HCT116 (cell line): Measurements from ENCODE around the gene FAM241A. TPM values are rescaled to one million over a fixed set of nuclear protein-coding genes. Genes with fewer than 3 reads are reported as not detected.

Experiments
- ATAC-seq: fragments of 200-7000 bp; cut with Tn5 transposase; 2 replicates; pipeline ENCODE4 v1.9.1; 2020; ENCODE audit warnings: mild to moderate bottlenecking, moderate library complexity
- BruUV-seq: library from RNA; stranded (reverse); fragments of 400-500 nt; replicated peaks from 2 replicates; lab custom pipeline; 2021; lab: Mats Ljungman, UMichigan
- CTCF ChIA-PET: fragments of 300-600 bp; sonication (Branson Sonifier 250); formaldehyde crosslinking; loops from one replicate; lab custom pipeline; 2021; ENCODE audit warnings: antibody characterized with exemption; lab: Charles Lee
- POLR2A ChIA-PET: fragments of 300-600, 350-600 bp; sonication (Branson Sonifier 250); formaldehyde crosslinking; loops from one replicate; lab custom pipeline; 2021; ENCODE audit warnings: antibody characterized with exemption; lab: Charles Lee
- RAD21 ChIA-PET, 2 experiments: fragments of 300-600 bp; sonication (Branson Sonifier 250); formaldehyde crosslinking; loops; one replicate each; lab custom pipeline; 2023; ENCODE audit warnings: low total read pairs in 2 of 2; ENCODE audit not compliant: uncharacterized antibody in 2 of 2, unreplicated experiment in 2 of 2, low non-redundant PET in 1 of 2; lab: Charles Lee
- DNase-seq: peaks from one replicate; pipeline ENCODE4 v3.0.0-alpha.2; 2010; ENCODE audit warnings: low read depth, low spot score
- H2AFZ ChIP-seq: fragments of 200-600 bp; shearing (Covaris generic), sonication (generic); 2 replicates; pipeline ENCODE4 v1.6.1; 2017; ENCODE audit warnings: low read depth, mixed run types, mixed read lengths, antibody characterized with exemption, low read length; ENCODE audit not compliant: poor library complexity, severe bottlenecking
- H3K27ac ChIP-seq: 2 replicates; pipeline ENCODE4 v1.5.1; 2012; ENCODE audit warnings: low read depth, low read length
- H3K27me3 ChIP-seq: fragments of 200-600 bp; sonication (generic); 2 replicates; pipeline ENCODE4 v1.6.1; 2016; ENCODE audit warnings: mixed run types, low read length, mixed read lengths; ENCODE audit not compliant: insufficient read depth
- H3K36me3 ChIP-seq, 2 experiments: fragments of 200-500 bp in 1 of 2; fragments of 200-600 bp in 1 of 2; sonication (Bioruptor generic) in 1 of 2; sonication (generic) in 1 of 2; 2 replicates each; pipeline versions ENCODE4 v1.5.1 to v1.6.1; 2014 to 2016; ENCODE audit warnings: low read length in 2 of 2, inconsistent platforms in 1 of 2, mixed read lengths in 1 of 2, mixed run types in 1 of 2; ENCODE audit not compliant: insufficient read depth in 2 of 2, control insufficient read depth in 1 of 2
- H3K4me1 ChIP-seq, 2 experiments: fragments of 200-600 bp in 1 of 2; sonication (generic) in 1 of 2; 2 replicates each; pipeline versions ENCODE4 v1.5.1 to v1.6.1; 2012 to 2017; ENCODE audit warnings: low read length in 2 of 2, inconsistent platforms in 1 of 2, mild to moderate bottlenecking in 1 of 2, mixed read lengths in 1 of 2, mixed run types in 1 of 2, moderate library complexity in 1 of 2; ENCODE audit not compliant: insufficient read depth in 2 of 2, control insufficient read depth in 1 of 2
- H3K4me2 ChIP-seq: fragments of 200-600 bp; sonication (generic); 2 replicates; pipeline ENCODE4 v1.6.1; 2017; ENCODE audit warnings: mixed run types, low read length, mixed read lengths
- H3K4me3 ChIP-seq, 2 experiments: fragments of 200-600 bp in 1 of 2; sonication (generic) in 1 of 2; replicated peaks in 1 of 2; 2 replicates each; pipeline ENCODE4 v1.5.1; 2011 to 2016; ENCODE audit warnings: low read length in 2 of 2, control low read depth in 1 of 2, low read depth in 1 of 2, mild to moderate bottlenecking in 1 of 2, mixed read lengths in 1 of 2, mixed run types in 1 of 2
- H3K79me2 ChIP-seq: fragments of 200-600 bp; sonication (generic); 2 replicates; pipeline ENCODE4 v1.6.1; 2017; ENCODE audit warnings: mild to moderate bottlenecking, mixed run types, low read length, moderate library complexity, mixed read lengths; ENCODE audit not compliant: insufficient read depth
- H3K9ac ChIP-seq: fragments of 200-600 bp; sonication (generic); 2 replicates; pipeline ENCODE4 v1.6.1; 2016; ENCODE audit warnings: low read length, mixed read lengths
- H3K9me2 ChIP-seq: fragments of 200-600 bp; sonication (generic), shearing (Covaris generic); 2 replicates; pipeline ENCODE4 v1.6.1; 2017; ENCODE audit warnings: mixed run types, mild to moderate bottlenecking, moderate library complexity; ENCODE audit not compliant: insufficient read depth
- H3K9me3 ChIP-seq, 2 experiments: fragments of 200-500 bp in 1 of 2; fragments of 200-600 bp in 1 of 2; sonication (Bioruptor generic) in 1 of 2; sonication (generic) in 1 of 2; 2 replicates each; pipeline ENCODE4 v1.6.1; 2014 to 2017; ENCODE audit warnings: low read length in 2 of 2, mixed read lengths in 2 of 2, inconsistent platforms in 1 of 2, low read depth in 1 of 2, mild to moderate bottlenecking in 1 of 2, mixed run types in 1 of 2, moderate library complexity in 1 of 2; ENCODE audit not compliant: control insufficient read depth in 1 of 2, insufficient read depth in 1 of 2
- H4K20me1 ChIP-seq: fragments of 200-600 bp; sonication (generic), shearing (Covaris generic); 2 replicates; pipeline ENCODE4 v1.6.1; 2017; ENCODE audit warnings: mixed run types, mild to moderate bottlenecking, moderate library complexity; ENCODE audit not compliant: insufficient read depth
- CBX3 ChIP-seq: IDR thresholded peaks from 2 replicates; pipeline ENCODE4 v1.6.1; 2012; ENCODE audit warnings: low read depth
- CEBPB ChIP-seq: IDR thresholded peaks from 2 replicates; pipeline ENCODE4 v1.6.1; 2012; ENCODE audit warnings: low read depth
- EGR1 ChIP-seq: IDR thresholded peaks from 2 replicates; pipeline ENCODE4 v1.6.1; 2012; ENCODE audit warnings: low read depth
- ELF1 ChIP-seq: IDR thresholded peaks from 2 replicates; pipeline ENCODE4 v1.6.1; 2012; ENCODE audit warnings: low read depth, borderline replicate concordance
- EZH2 ChIP-seq: fragments of 200-600 bp; sonication (generic); IDR thresholded peaks from 2 replicates; pipeline ENCODE4 v1.6.1; 2017; ENCODE audit warnings: antibody characterized with exemption, mixed run types
- FOSL1 ChIP-seq: IDR thresholded peaks from 2 replicates; pipeline ENCODE4 v1.6.1; 2012; ENCODE audit warnings: low read depth
- JUND ChIP-seq: IDR thresholded peaks from 2 replicates; pipeline ENCODE4 v1.6.1; 2012
- POLR2A ChIP-seq: IDR thresholded peaks from 2 replicates; pipeline ENCODE4 v1.7.0; 2011; ENCODE audit warnings: borderline replicate concordance; ENCODE audit not compliant: insufficient read depth, insufficient read length; ENCODE audit errors: extremely low read depth
- POLR2AphosphoS5 ChIP-seq: IDR thresholded peaks from 2 replicates; pipeline ENCODE4 v1.6.1; 2011; ENCODE audit warnings: mild to moderate bottlenecking, low read depth, low read length, moderate library complexity
- RAD21 ChIP-seq: IDR thresholded peaks from 2 replicates; pipeline ENCODE4 v1.6.1; 2012; ENCODE audit warnings: low read depth, mild to moderate bottlenecking
- SIN3A ChIP-seq: IDR thresholded peaks from 2 replicates; pipeline ENCODE4 v1.6.1; 2012; ENCODE audit warnings: low read depth
- SP1 ChIP-seq: IDR thresholded peaks from 2 replicates; pipeline ENCODE4 v1.6.1; 2012; ENCODE audit warnings: low read depth
- SRF ChIP-seq: IDR thresholded peaks from 2 replicates; pipeline ENCODE4 v1.6.1; 2012; ENCODE audit warnings: low read depth
- ZFX ChIP-seq: fragments of 450-650 bp; IDR thresholded peaks from 2 replicates; pipeline ENCODE4 v1.6.1; 2017
- ZNF274 ChIP-seq: fragments of 200-500 bp; sonication (Bioruptor generic); IDR thresholded peaks from 2 replicates; pipeline ENCODE4 v1.6.1; 2014; ENCODE audit warnings: mild to moderate bottlenecking, low read depth, low read length, inconsistent platforms
- intact Hi-C: fragments of 100-400 bp; cut with micrococcal nuclease; formaldehyde crosslinking; loops from 2 replicates; pipeline ENCODE4 v1.10.0; 2022
- total RNA-seq: library from RNA; stranded (reverse); gene quantifications from one replicate; pipeline ENCODE4 v1.2.1, GENCODE V29; 2021; ENCODE audit not compliant: unreplicated experiment
- TF ChIP-seq, protein P1 (sequence below): IDR thresholded peaks from 2 replicates; pipeline ENCODE4 v1.6.1; 2011; ENCODE audit warnings: mild to moderate bottlenecking, low read length, moderate library complexity; ENCODE audit not compliant: insufficient replicate concordance; ENCODE audit errors: extremely low read depth
- TF ChIP-seq, protein P2 (sequence below): IDR thresholded peaks from 2 replicates; pipeline ENCODE4 v1.6.1; 2012
- TF ChIP-seq, protein P3 (sequence below), 3 experiments: fragments of 200-600 bp in 1 of 3; sonication (generic) in 1 of 3; IDR thresholded peaks in 2 of 3; conservative IDR thresholded peaks in 1 of 3; 2 replicates each; pipeline ENCODE4 v1.5.1; 2012 to 2017; ENCODE audit warnings: low read depth in 2 of 3, low read length in 2 of 3, antibody characterized with exemption in 1 of 3, borderline replicate concordance in 1 of 3, control low read depth in 1 of 3, mild to moderate bottlenecking in 1 of 3, mixed read lengths in 1 of 3, mixed run types in 1 of 3, moderate library complexity in 1 of 3; ENCODE audit not compliant: insufficient read depth in 1 of 3
- TF ChIP-seq, protein P4 (sequence below): IDR thresholded peaks from 2 replicates; pipeline ENCODE4 v1.6.1; 2012

Gene FAM241A
- total RNA-seq, 1 experiment from 2014 or later: 4.5 TPM

DNA sequence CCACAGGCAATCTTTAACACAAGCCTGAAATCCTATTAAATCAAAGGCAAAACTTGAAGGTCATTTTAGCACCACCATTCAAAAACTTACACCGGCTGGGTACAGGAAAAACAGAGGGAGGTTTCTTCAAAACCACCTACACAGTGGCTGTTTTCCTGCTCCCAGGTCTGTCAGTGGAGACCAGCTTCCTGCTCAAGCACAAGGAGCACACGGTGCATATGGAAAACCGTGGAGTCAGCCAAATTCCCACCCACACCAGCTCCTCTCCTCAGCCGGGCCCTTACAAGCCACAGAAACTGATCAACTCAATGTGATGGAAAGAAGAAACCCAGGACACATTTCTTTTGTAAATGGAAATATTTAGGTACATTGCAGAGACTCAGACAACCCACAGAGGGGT, 14.3 kb upstream of the FAM241A start (continued):
- TF ChIP-seq ELF1 (no peak), RAD21 (no peak), JUND (no peak), POLR2A (no peak), SP1 (no peak)

DNA sequence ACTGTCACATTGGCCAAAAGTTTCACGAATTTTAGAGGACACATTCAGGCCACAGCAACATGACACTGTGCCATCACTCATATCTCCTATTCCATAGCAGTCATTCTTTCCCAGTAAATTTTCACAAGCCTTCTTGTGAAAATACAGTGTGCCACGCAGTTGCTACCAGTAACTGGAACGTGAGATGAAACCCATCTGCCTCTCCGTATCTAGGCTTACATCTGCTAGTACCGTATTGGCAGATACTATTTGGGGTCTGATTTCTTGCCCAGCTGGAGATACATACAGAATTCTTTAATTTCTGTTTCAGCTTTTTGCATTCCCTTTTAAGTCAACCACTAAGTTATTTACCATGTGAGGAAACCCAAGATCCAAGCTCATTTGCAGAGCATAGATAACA, 8.7 kb upstream of the FAM241A start:
- no TSS peak for BruUV-seq
- Histone ChIP-seq H2AFZ (no peak overlapping the region), H3K36me3 (no peaks in the 10 kb centered on the region), H3K9ac (no peak overlapping the region), H3K9me2 (no peaks in the 10 kb centered on the region), H3K4me1 (no peaks in the 10 kb centered on the region), H3K79me2 (no peaks in the 10 kb centered on the region), H3K27ac (no peak overlapping the region), H3K4me2 (no peak overlapping the region), H3K9me3 (no peaks in the 10 kb centered on the region), H3K4me3 (no peak overlapping the region), H4K20me1 (no peaks in the 10 kb centered on the region), H3K27me3 (no peaks in the 10 kb centered on the region)
- no peak for TF ChIP-seq POLR2AphosphoS5
- no peak for TF ChIP-seq SIN3A
- TF ChIP-seq SRF: no peak
- no peak for TF ChIP-seq EZH2
- TF ChIP-seq, protein P1, sequence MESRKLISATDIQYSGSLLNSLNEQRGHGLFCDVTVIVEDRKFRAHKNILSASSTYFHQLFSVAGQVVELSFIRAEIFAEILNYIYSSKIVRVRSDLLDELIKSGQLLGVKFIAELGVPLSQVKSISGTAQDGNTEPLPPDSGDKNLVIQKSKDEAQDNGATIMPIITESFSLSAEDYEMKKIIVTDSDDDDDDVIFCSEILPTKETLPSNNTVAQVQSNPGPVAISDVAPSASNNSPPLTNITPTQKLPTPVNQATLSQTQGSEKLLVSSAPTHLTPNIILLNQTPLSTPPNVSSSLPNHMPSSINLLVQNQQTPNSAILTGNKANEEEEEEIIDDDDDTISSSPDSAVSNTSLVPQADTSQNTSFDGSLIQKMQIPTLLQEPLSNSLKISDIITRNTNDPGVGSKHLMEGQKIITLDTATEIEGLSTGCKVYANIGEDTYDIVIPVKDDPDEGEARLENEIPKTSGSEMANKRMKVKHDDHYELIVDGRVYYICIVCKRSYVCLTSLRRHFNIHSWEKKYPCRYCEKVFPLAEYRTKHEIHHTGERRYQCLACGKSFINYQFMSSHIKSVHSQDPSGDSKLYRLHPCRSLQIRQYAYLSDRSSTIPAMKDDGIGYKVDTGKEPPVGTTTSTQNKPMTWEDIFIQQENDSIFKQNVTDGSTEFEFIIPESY: no peak
- TF ChIP-seq CBX3: no peak
- TF ChIP-seq JUND: no peak
- no peak for TF ChIP-seq FOSL1
- TF ChIP-seq, protein P2, sequence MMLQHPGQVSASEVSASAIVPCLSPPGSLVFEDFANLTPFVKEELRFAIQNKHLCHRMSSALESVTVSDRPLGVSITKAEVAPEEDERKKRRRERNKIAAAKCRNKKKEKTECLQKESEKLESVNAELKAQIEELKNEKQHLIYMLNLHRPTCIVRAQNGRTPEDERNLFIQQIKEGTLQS: no peak
- TF ChIP-seq ZNF274: no peak
- no peak for TF ChIP-seq CEBPB
- TF ChIP-seq, protein P3, sequence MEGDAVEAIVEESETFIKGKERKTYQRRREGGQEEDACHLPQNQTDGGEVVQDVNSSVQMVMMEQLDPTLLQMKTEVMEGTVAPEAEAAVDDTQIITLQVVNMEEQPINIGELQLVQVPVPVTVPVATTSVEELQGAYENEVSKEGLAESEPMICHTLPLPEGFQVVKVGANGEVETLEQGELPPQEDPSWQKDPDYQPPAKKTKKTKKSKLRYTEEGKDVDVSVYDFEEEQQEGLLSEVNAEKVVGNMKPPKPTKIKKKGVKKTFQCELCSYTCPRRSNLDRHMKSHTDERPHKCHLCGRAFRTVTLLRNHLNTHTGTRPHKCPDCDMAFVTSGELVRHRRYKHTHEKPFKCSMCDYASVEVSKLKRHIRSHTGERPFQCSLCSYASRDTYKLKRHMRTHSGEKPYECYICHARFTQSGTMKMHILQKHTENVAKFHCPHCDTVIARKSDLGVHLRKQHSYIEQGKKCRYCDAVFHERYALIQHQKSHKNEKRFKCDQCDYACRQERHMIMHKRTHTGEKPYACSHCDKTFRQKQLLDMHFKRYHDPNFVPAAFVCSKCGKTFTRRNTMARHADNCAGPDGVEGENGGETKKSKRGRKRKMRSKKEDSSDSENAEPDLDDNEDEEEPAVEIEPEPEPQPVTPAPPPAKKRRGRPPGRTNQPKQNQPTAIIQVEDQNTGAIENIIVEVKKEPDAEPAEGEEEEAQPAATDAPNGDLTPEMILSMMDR (IDR thresholded peaks at IDR 0.05 in 2 of 3, conservative IDR thresholded peaks at IDR 0.05 in 1 of 3; ENCODE audit: borderline replicate concordance in 1 of 3, insufficient read depth in 1 of 3, low read depth in 2 of 3, low read length in 2 of 3): no peak
- no peak for TF ChIP-seq EGR1
- TF ChIP-seq, protein P4, sequence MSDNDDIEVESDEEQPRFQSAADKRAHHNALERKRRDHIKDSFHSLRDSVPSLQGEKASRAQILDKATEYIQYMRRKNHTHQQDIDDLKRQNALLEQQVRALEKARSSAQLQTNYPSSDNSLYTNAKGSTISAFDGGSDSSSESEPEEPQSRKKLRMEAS: no peak
- no peak for TF ChIP-seq RAD21
- no peak for TF ChIP-seq SP1
- TF ChIP-seq ZFX: no peak
- ATAC-seq (no peak), DNase-seq (no peak)
- ChIA-PET RAD21 (no interaction called here), CTCF (no interaction called here), POLR2A (no interaction called here)
- intact Hi-C loops: no loop called here
